ENCODE data around the gene DAW1. TPM values are rescaled to one million over a fixed set of nuclear protein-coding genes. Genes with fewer than 3 reads are reported as not detected.
A peak's percentile ranks its signal among the peaks of the same experiment; 100 is the strongest.

The DAW1 gene
- total RNA-seq (not detected), polyA plus RNA-seq (not detected)

- peaks cover 0 to 4% (median 0%) of the 10 kb centered on the region in 4 donors for H3K4me1 ChIP-seq (ENCODE audit: control insufficient read depth in 4 of 4, insufficient read depth in 4 of 4, low read length in 3 of 4)
- H3K9ac ChIP-seq (ENCODE audit: low read depth in 1 of 2, low read length in 2 of 2) = no peak within 1 kb of the TSS
- DNase-seq (ENCODE audit: low spot score) = peak; percentile 58
- WGBS = 5% methylated on average over 34 of the region's 34 CpGs
- no peak within 1 kb of the TSS for H3K27ac ChIP-seq (ENCODE audit: low read depth in 1 of 2, low read length in 2 of 2)
- no peaks in the 10 kb centered on the region for H3K36me3 ChIP-seq (ENCODE audit: control insufficient read depth in 4 of 4, insufficient read depth in 3 of 4, low read depth in 1 of 4, low read length in 3 of 4)
- H3K27me3 ChIP-seq (ENCODE audit: control insufficient read depth in 4 of 4, insufficient read depth in 4 of 4, low read length in 3 of 4) = no peaks in the 10 kb centered on the region
- no peaks in the 10 kb centered on the region for H3K9me3 ChIP-seq (ENCODE audit: control insufficient read depth in 4 of 4, low read length in 3 of 4)
- H3K4me3 ChIP-seq (ENCODE audit: low read depth in 1 of 3, low read length in 3 of 3) = peak within 1 kb of the TSS in 1 of 3 donors; percentile 16
- TF ChIP-seq REST (IDR thresholded peaks at IDR 0.05) (no peak), ZBTB33 (IDR thresholded peaks at IDR 0.05) (no peak), HNF4G (IDR thresholded peaks at IDR 0.05) (no peak), ATF3 (IDR thresholded peaks at IDR 0.05) (no peak), GABPA (IDR thresholded peaks at IDR 0.05 in 1 of 2, conservative IDR thresholded peaks at IDR 0.05 in 1 of 2) (no peak), RXRA (IDR thresholded peaks at IDR 0.05) (no peak), EGR1 (IDR thresholded peaks at IDR 0.05; ENCODE audit: low read depth in 2 of 2) (no peak), RAD21 (IDR thresholded peaks at IDR 0.05) (no peak), YY1 (IDR thresholded peaks at IDR 0.05) (no peak), JUND (IDR thresholded peaks at IDR 0.05) (no peak)
Measured at GRCh38 chr2:227871375-227871791, at the start of gene DAW1. DAW1 (plus strand) TSS chr2:227871631; CDS start chr2:227871690, 59 bp downstream.

GRCh38 chr2:227822416-227823003 is 48.9 kb upstream of the DAW1 start:
- Histone ChIP-seq H3K4me1 (ENCODE audit: control insufficient read depth in 4 of 4, insufficient read depth in 4 of 4, low read length in 3 of 4) (no peaks in the 10 kb centered on the region), H3K4me3 (ENCODE audit: low read depth in 1 of 3, low read length in 3 of 3) (no peak overlapping the region), H3K9ac (ENCODE audit: low read depth in 1 of 2, low read length in 2 of 2) (no peak overlapping the region), H3K9me3 (ENCODE audit: control insufficient read depth in 4 of 4, low read length in 3 of 4) (no peaks in the 10 kb centered on the region), H3K36me3 (ENCODE audit: control insufficient read depth in 4 of 4, insufficient read depth in 3 of 4, low read depth in 1 of 4, low read length in 3 of 4) (no peaks in the 10 kb centered on the region), H3K27me3 (ENCODE audit: control insufficient read depth in 4 of 4, insufficient read depth in 4 of 4, low read length in 3 of 4) (peaks cover 0 to 2% (median 0%) of the 10 kb centered on the region in 4 donors), H3K27ac (ENCODE audit: low read depth in 1 of 2, low read length in 2 of 2) (no peak overlapping the region)
- WGBS = 91% methylated on average over 2 of the region's 2 CpGs
- DNase-seq (ENCODE audit: low spot score) = no peak
- TF ChIP-seq HNF4A (conservative IDR thresholded peaks at IDR 0.05) (no peak), FOXA1 (IDR thresholded peaks at IDR 0.05) (no peak), HNF4G (IDR thresholded peaks at IDR 0.05) (no peak), EGR1 (IDR thresholded peaks at IDR 0.05; ENCODE audit: low read depth in 2 of 2) (no peak), YY1 (IDR thresholded peaks at IDR 0.05) (no peak), FOXA2 (IDR thresholded peaks at IDR 0.05) (no peak), RAD21 (IDR thresholded peaks at IDR 0.05) (no peak), NR2F2 (IDR thresholded peaks at IDR 0.05) (no peak), ZBTB33 (IDR thresholded peaks at IDR 0.05) (no peak), TAF1 (conservative IDR thresholded peaks at IDR 0.05) (no peak), ATF3 (IDR thresholded peaks at IDR 0.05) (no peak), RXRA (IDR thresholded peaks at IDR 0.05) (no peak), GABPA (IDR thresholded peaks at IDR 0.05 in 1 of 2, conservative IDR thresholded peaks at IDR 0.05 in 1 of 2) (no peak), CTCF (IDR thresholded peaks at IDR 0.05; ENCODE audit: low read depth, low read length, missing input control) (no peak)
